K562 (cell line): ENCODE measurements around the gene NDOR1. TPM values are rescaled to one million over a fixed set of nuclear protein-coding genes. Genes with fewer than 3 reads are reported as not detected.

Experiments
- BHLHE40 ChIP-seq: IDR thresholded peaks from 2 replicates; pipeline ENCODE4 v1.6.1; 2011; ENCODE audit warnings: low read length, improper control_type of control experiment
- CCNT2 ChIP-seq: IDR thresholded peaks from 2 replicates; pipeline ENCODE4 v1.6.1; 2011; ENCODE audit warnings: borderline replicate concordance, low read depth, mild to moderate bottlenecking, moderate library complexity, mixed read lengths, low read length; ENCODE audit not compliant: insufficient read length; ENCODE audit errors: extremely low read depth
- ETV6 ChIP-seq, 3 experiments: fragments of 150-350 bp in 1 of 3; sonication (generic) in 1 of 3; formaldehyde crosslinking in 1 of 3; IDR thresholded peaks; 2 replicates each; pipeline versions ENCODE4 v1.6.1 to v1.8.0; 2014 to 2022; ENCODE audit warnings: borderline replicate concordance in 2 of 3, low read depth in 2 of 3, antibody characterized with exemption in 1 of 3, low read length in 1 of 3, mild to moderate bottlenecking in 1 of 3, missing genetic modification reagents in 1 of 3
- FOXA1 ChIP-seq: fragments of 450-650 bp; IDR thresholded peaks from 2 replicates; pipeline ENCODE4 v1.6.1; 2016; ENCODE audit warnings: mild to moderate bottlenecking, borderline replicate concordance
- FOXP1 ChIP-seq: sonication (generic); formaldehyde crosslinking; IDR thresholded peaks from 2 replicates; pipeline ENCODE4 v1.8.0; 2022; ENCODE audit warnings: mild to moderate bottlenecking, missing genetic modification reagents
- MXI1 ChIP-seq: IDR thresholded peaks from 2 replicates; pipeline ENCODE4 v1.6.1; 2011; ENCODE audit warnings: low read depth, mild to moderate bottlenecking, improper control_type of control experiment, low read length
- NEUROD1 ChIP-seq: fragments of 150-350 bp; IDR thresholded peaks from 2 replicates; pipeline ENCODE4 v1.6.1; 2014; ENCODE audit warnings: borderline replicate concordance, low read length, low read depth; ENCODE audit not compliant: partially characterized antibody
- PHF8 ChIP-seq: fragments of 200-600 bp; sonication (generic); IDR thresholded peaks from 2 replicates; pipeline ENCODE4 v1.6.1; 2012; ENCODE audit warnings: mixed run types, mild to moderate bottlenecking, inconsistent platforms, low read length, moderate library complexity, borderline replicate concordance
- PTBP1 ChIP-seq: fragments of 200-400 bp; formaldehyde crosslinking; IDR thresholded peaks from 2 replicates; pipeline ENCODE4 v1.6.1; 2017; ENCODE audit warnings: low read depth, low read length
- RAD21 ChIP-seq, 2 experiments: fragments of 250-450 bp in 1 of 2; fragments of 450-650 bp in 1 of 2; sonication (Bioruptor Pico) in 1 of 2; formaldehyde crosslinking in 1 of 2; IDR thresholded peaks in 1 of 2; conservative IDR thresholded peaks in 1 of 2; 2 replicates each; pipeline versions ENCODE4 v1.4.0 to v1.8.0; 2020 to 2022; ENCODE audit warnings: mild to moderate bottlenecking in 2 of 2, moderate library complexity in 1 of 2
- RFX7 ChIP-seq: fragments of 250-450 bp; sonication (Bioruptor Pico); IDR thresholded peaks from 2 replicates; pipeline ENCODE4 v1.5.1; 2021; ENCODE audit warnings: mild to moderate bottlenecking
- SMARCA4 ChIP-seq: fragments of 450-650 bp; IDR thresholded peaks from 2 replicates; pipeline ENCODE4 v1.6.1; 2016
- SMARCC2 ChIP-seq: fragments of 450-650 bp; IDR thresholded peaks from 2 replicates; pipeline ENCODE4 v1.6.1; 2017; ENCODE audit warnings: antibody characterized with exemption, moderate library complexity, mild to moderate bottlenecking, low read depth
- U2AF1 ChIP-seq: fragments of 200-400 bp; formaldehyde crosslinking; optimal IDR thresholded peaks from 2 replicates; pipeline ENCODE3; 2017; ENCODE audit warnings: mild to moderate bottlenecking, low read depth, low read length, moderate library complexity
- XRCC3 ChIP-seq: fragments of 450-650 bp; IDR thresholded peaks from 2 replicates; pipeline ENCODE4 v1.6.1; 2017; ENCODE audit warnings: mild to moderate bottlenecking, moderate library complexity
- XRCC4 ChIP-seq: IDR thresholded peaks from one replicate; pipeline ENCODE4 v1.6.1; 2011; ENCODE audit not compliant: insufficient read depth, insufficient read length; ENCODE audit errors: extremely low read depth
- ZNF77 ChIP-seq: fragments of 250-450 bp; sonication (Bioruptor Pico); IDR thresholded peaks from 2 replicates; pipeline ENCODE4 v1.5.0; 2020
- polyA plus RNA-seq, 8 experiments: library from polyadenylated mRNA; depleted of rRNA in 4 of 8; stranded (reverse) in 5 of 8; unstranded in 3 of 8; fragments of >200 nt; fragmentation: Nextera tagmentation in 2 of 8; fragmentation: Illumina TruSeq in 1 of 8; extraction: Ambion mirVana in 2 of 8; extraction: Trizol in 1 of 8; gene quantifications; 2 replicates each; pipeline versions ENCODE4 v1.2.1 to v1.2.3, GENCODE V29; 2011 to 2014; ENCODE audit warnings: inconsistent platforms in 1 of 8, missing spikeins in 1 of 8
- total RNA-seq, 7 experiments: library from RNA; depleted of rRNA in 6 of 7; stranded (reverse); fragments of >200 nt in 6 of 7; fragmentation: Illumina TruSeq in 2 of 7; extraction: Trizol in 2 of 7; gene quantifications; 2 replicates each; pipeline versions ENCODE4 v1.2.1 to v1.2.3, GENCODE V29; 2011 to 2021; ENCODE audit warnings: low replicate concordance in 1 of 7
- TF ChIP-seq, protein P1 (sequence below): sonication (generic); formaldehyde crosslinking; IDR thresholded peaks from 2 replicates; pipeline ENCODE4 v1.8.0; 2023; ENCODE audit warnings: mild to moderate bottlenecking, missing genetic modification reagents
- TF ChIP-seq, protein P2 (sequence below): IDR thresholded peaks from 2 replicates; pipeline ENCODE4 v1.6.1; 2011; ENCODE audit not compliant: insufficient read length; ENCODE audit errors: extremely low read depth
- TF ChIP-seq, protein P3 (sequence below): sonication (generic); formaldehyde crosslinking; IDR thresholded peaks from 2 replicates; pipeline ENCODE4 v1.8.0; 2023; ENCODE audit warnings: mild to moderate bottlenecking, missing genetic modification reagents
- TF ChIP-seq, protein P4 (sequence below): sonication (generic); formaldehyde crosslinking; IDR thresholded peaks from 2 replicates; pipeline ENCODE4 v1.8.0; 2022; ENCODE audit warnings: missing genetic modification reagents, mild to moderate bottlenecking, moderate library complexity, borderline replicate concordance

The NDOR1 gene
- total and polyA plus RNA-seq, 9 of the 15 experiments (the other 6 are each of a cell fraction or from before 2014, with no cell fraction given) = 0.06 to 36.9 (median 6.9) TPM

DNA sequence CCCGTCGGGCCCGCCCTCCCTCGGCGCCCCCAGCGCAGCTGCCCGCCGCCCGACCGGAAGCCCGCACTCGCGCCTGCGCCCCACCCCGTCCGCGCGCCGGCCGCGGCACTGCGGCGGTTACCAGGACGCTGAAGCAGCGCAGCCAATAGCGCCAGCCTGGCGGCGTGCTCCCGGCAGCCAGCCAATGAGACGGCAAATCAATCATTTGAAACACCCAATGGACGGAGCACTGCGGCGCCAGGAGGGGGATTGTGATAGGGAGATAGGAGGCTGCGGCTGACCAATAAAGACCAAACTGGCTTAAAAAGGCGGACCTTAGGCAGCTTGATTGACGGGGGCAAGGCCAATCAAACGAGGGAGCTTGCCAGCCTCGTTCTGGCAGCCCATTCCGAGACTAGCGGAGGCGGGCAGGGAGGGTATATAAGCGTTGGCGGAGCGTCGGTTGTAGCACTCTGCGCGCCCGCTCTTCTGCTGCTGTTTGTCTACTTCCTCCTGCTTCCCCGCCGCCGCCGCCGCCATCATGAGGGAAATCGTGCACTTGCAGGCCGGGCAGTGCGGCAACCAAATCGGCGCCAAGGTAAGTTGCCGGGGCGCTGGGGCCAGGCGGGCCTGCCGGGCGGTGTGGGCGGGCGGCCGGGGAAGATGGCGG, 35.5 kb downstream of the NDOR1 start, which contains the start of gene TUBB4B (continued):
- TF ChIP-seq, protein P1, sequence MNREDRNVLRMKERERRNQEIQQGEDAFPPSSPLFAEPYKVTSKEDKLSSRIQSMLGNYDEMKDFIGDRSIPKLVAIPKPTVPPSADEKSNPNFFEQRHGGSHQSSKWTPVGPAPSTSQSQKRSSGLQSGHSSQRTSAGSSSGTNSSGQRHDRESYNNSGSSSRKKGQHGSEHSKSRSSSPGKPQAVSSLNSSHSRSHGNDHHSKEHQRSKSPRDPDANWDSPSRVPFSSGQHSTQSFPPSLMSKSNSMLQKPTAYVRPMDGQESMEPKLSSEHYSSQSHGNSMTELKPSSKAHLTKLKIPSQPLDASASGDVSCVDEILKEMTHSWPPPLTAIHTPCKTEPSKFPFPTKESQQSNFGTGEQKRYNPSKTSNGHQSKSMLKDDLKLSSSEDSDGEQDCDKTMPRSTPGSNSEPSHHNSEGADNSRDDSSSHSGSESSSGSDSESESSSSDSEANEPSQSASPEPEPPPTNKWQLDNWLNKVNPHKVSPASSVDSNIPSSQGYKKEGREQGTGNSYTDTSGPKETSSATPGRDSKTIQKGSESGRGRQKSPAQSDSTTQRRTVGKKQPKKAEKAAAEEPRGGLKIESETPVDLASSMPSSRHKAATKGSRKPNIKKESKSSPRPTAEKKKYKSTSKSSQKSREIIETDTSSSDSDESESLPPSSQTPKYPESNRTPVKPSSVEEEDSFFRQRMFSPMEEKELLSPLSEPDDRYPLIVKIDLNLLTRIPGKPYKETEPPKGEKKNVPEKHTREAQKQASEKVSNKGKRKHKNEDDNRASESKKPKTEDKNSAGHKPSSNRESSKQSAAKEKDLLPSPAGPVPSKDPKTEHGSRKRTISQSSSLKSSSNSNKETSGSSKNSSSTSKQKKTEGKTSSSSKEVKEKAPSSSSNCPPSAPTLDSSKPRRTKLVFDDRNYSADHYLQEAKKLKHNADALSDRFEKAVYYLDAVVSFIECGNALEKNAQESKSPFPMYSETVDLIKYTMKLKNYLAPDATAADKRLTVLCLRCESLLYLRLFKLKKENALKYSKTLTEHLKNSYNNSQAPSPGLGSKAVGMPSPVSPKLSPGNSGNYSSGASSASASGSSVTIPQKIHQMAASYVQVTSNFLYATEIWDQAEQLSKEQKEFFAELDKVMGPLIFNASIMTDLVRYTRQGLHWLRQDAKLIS (CRISPR knock-in tag) = peak; percentile 99
- no peak for TF ChIP-seq RFX7 (CRISPR knock-in tag)
- TF ChIP-seq FOXP1 = peak; percentile 83
- TF ChIP-seq BHLHE40 = no peak
- peak; percentile 59; the same call in 1 of the 2 replicates for TF ChIP-seq PHF8
- TF ChIP-seq U2AF1 = peak; percentile 72
- TF ChIP-seq ETV6 (IDR thresholded peaks at IDR 0.05; ENCODE audit: borderline replicate concordance in 1 of 2, low read depth in 2 of 2, low read length in 1 of 2) = no peak
- TF ChIP-seq ETV6 (CRISPR knock-in tag; IDR thresholded peaks at IDR 0.05; ENCODE audit: borderline replicate concordance) = peak; percentile 29; the same call in 1 of the 2 replicates
- 0 out of 4 replicates have a peak, but pooled peaks of 1 of the 2 experiments have one; percentile 4 for TF ChIP-seq RAD21 (CRISPR knock-in tag; conservative IDR thresholded peaks at IDR 0.05 in 1 of 2, IDR thresholded peaks at IDR 0.05 in 1 of 2)
- no peak for TF ChIP-seq XRCC3
- TF ChIP-seq FOXA1 = no peak
- TF ChIP-seq, protein P2, sequence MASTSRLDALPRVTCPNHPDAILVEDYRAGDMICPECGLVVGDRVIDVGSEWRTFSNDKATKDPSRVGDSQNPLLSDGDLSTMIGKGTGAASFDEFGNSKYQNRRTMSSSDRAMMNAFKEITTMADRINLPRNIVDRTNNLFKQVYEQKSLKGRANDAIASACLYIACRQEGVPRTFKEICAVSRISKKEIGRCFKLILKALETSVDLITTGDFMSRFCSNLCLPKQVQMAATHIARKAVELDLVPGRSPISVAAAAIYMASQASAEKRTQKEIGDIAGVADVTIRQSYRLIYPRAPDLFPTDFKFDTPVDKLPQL = peak; percentile 93
- peak; percentile 69 for TF ChIP-seq CCNT2
- no peak for TF ChIP-seq PTBP1
- TF ChIP-seq MXI1 = 0 out of 2 replicates have a peak, but pooled peaks have one; percentile 57
- TF ChIP-seq, protein P3, sequence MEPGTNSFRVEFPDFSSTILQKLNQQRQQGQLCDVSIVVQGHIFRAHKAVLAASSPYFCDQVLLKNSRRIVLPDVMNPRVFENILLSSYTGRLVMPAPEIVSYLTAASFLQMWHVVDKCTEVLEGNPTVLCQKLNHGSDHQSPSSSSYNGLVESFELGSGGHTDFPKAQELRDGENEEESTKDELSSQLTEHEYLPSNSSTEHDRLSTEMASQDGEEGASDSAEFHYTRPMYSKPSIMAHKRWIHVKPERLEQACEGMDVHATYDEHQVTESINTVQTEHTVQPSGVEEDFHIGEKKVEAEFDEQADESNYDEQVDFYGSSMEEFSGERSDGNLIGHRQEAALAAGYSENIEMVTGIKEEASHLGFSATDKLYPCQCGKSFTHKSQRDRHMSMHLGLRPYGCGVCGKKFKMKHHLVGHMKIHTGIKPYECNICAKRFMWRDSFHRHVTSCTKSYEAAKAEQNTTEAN (CRISPR knock-in tag) = no peak
- no peak for TF ChIP-seq XRCC4
- TF ChIP-seq NEUROD1 = peak; percentile 100
- TF ChIP-seq, protein P4, sequence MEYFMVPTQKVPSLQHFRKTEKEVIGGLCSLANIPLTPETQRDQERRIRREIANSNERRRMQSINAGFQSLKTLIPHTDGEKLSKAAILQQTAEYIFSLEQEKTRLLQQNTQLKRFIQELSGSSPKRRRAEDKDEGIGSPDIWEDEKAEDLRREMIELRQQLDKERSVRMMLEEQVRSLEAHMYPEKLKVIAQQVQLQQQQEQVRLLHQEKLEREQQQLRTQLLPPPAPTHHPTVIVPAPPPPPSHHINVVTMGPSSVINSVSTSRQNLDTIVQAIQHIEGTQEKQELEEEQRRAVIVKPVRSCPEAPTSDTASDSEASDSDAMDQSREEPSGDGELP (CRISPR knock-in tag) = peak; percentile 38
- TF ChIP-seq SMARCA4 = no peak
- TF ChIP-seq SMARCC2 = no peak
- no peak for TF ChIP-seq ZNF77
